SIG-M5 treated with dmso at 0.1 percent for 504 hours (cell line): ENCODE results near the gene UNC13D.
"Not testable (repeated sequence)": the region's sequence is repeated elsewhere in the genome, so short reads cannot be mapped to it uniquely, and the experiment has no call there.

Experiments
- DNase-seq: peaks from one replicate; lab custom pipeline; 2025; ENCODE audit not compliant: unreplicated experiment; lab: John Stamatoyannopoulos, UW

UNC13D gene

GRCh38 chr17:75822119-75822799, 21.9 kb downstream of the UNC13D start:
- DNase-seq: no peak

GRCh38 chr17:75821552-75821951, 22.7 kb downstream of the UNC13D start:
- no peak for DNase-seq

GRCh38 chr17:75820094-75821080, 23.8 kb downstream of the UNC13D start:
- no peak for DNase-seq

- no peak for DNase-seq
These were observed 24.5 kb downstream of the UNC13D start for GRCh38 chr17:75819678-75820077.

GRCh38 chr17:75819116-75819515, 25.1 kb downstream of the UNC13D start:
- no peak for DNase-seq

GRCh38 chr17:75818326-75818885, 25.8 kb downstream of the UNC13D start:
- DNase-seq: no peak

- no peak for DNase-seq
These were observed 26.6 kb downstream of the UNC13D start for GRCh38 chr17:75817571-75817970.

- no peak for DNase-seq
These were observed 27.5 kb downstream of the UNC13D start for GRCh38 chr17:75816693-75817092.

GRCh38 chr17:75815399-75815798, 28.8 kb downstream of the UNC13D start:
- no peak for DNase-seq

- no peak for DNase-seq
These were observed 29.3 kb downstream of the UNC13D start for GRCh38 chr17:75814900-75815373.

- DNase-seq: no peak
These were observed 30.2 kb downstream of the UNC13D start for GRCh38 chr17:75814021-75814395.

GRCh38 chr17:75813081-75814020, 30.9 kb downstream of the UNC13D start:
- DNase-seq: no peak

GRCh38 chr17:75812096-75813013, 31.8 kb downstream of the UNC13D start:
- DNase-seq: no peak

- DNase-seq: no peak
These were observed 33.0 kb downstream of the UNC13D start for GRCh38 chr17:75811174-75811573.

GRCh38 chr17:75810756-75811155, 33.4 kb downstream of the UNC13D start:
- not testable (repeated sequence) for DNase-seq

GRCh38 chr17:75810216-75810615, 34.0 kb downstream of the UNC13D start:
- DNase-seq: no peak

GRCh38 chr17:75809631-75810111, 34.5 kb downstream of the UNC13D start:
- DNase-seq: no peak

- no peak for DNase-seq
These were observed 35.1 kb downstream of the UNC13D start for GRCh38 chr17:75808905-75809621.

- DNase-seq: no peak
These were observed 35.7 kb downstream of the UNC13D start for GRCh38 chr17:75808549-75808904.
